ENCODE data around the gene CCNH.

DNA sequence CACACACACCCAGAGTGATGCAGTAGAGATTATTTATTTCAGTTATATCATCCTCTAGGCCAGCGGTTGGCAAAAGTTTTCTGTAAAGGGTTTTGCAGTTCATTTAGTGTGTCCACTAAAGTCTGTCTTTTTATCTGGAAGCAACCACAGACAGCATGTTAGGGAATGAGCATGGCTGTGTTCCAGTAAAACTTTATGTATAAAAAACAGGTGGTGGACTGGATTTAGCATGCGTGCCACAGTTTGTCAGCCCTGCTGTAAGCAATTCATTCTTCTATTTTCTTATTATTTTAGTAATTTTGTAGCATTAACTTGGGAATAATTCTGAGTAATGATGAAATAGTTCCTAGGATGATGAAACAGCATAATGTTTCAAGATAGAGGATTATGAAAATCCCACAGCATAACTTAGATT lies 51.7 kb downstream of the CCNH start:
- TF ChIP-seq CTCF (IDR thresholded peaks at IDR 0.05; ENCODE audit: low read length), result no peak
- no peak for TF ChIP-seq EZH2 (optimal IDR thresholded peaks at IDR 0.05; ENCODE audit: low read depth, low read length)

Data from MM.1S (cell line).